Spleen (tissue), 7 donors: ENCODE measurements around the gene MYO10.

ENCODE experiments used
- CTCF ChIP-seq, 11 experiments: fragments of 200-600 bp in 7 of 11; fragments of 450-650 bp in 4 of 11; sonication (generic) in 4 of 11; IDR thresholded peaks in 8 of 11; conservative IDR thresholded peaks in 3 of 11; 1 replicate in 7 of 11; 2 replicates in 4 of 11; pipeline versions ENCODE4 v1.4.0 to v1.8.0; 2016 to 2021; ENCODE audit warnings: antibody characterized with exemption in 11 of 11, inconsistent platforms in 4 of 11, mild to moderate bottlenecking in 1 of 11
- POLR2A ChIP-seq, 3 donors: fragments of 450-650 bp; IDR thresholded peaks; one replicate each; pipeline ENCODE4 v1.5.1; 2017; ENCODE audit warnings: antibody characterized with exemption in 3 of 3, mild to moderate bottlenecking in 1 of 3
- POLR2AphosphoS5 ChIP-seq, 3 donors: sonication (generic); formaldehyde crosslinking; IDR thresholded peaks; one replicate each; pipeline ENCODE4 v1.5.1; 2017; ENCODE audit warnings: antibody characterized with exemption in 3 of 3
- donor health status: DM: no; HTN: no; CAD: no; lungs with moderate emphysema.
- donor health status: DM: no; HTN: no; CAD: no.
- donor health status: DM: no; HTN: no; CAD: no.

GRCh38 chr5:16615741-16616535, 320.1 kb downstream of the MYO10 start:
- no peak for TF ChIP-seq CTCF (IDR thresholded peaks at IDR 0.05 in 8 of 11, conservative IDR thresholded peaks at IDR 0.05 in 3 of 11)
- TF ChIP-seq POLR2A (IDR thresholded peaks at IDR 0.05) = no peak
- TF ChIP-seq POLR2AphosphoS5 (IDR thresholded peaks at IDR 0.05) = no peak
